ENCODE data around the gene VAMP4.
"Not testable (repeated sequence)": the region's sequence is repeated elsewhere in the genome, so short reads cannot be mapped to it uniquely, and the experiment has no call there.

VAMP4 gene

DNA sequence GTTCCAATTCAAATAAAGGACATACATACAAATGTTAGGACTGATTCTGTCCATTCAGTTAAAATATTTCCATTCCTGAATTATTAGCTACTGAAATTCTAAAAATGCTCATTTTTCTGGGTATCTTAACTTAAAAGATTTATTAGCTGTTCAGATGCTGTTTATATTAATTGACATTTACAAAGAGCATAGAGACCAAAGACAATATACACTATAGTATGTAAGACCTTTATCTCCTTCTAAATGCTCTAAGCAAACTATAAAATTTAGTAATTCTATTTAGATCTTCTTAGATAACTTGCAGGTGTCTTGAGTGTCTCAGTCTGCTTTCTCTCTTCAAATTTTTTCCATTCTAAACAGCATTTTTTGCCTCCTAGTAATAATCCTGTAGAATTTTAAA is 39.3 kb downstream of the VAMP4 start:
- DNase-seq (ENCODE audit: low spot score) (no peak), FAIRE-seq (no peak)

DNA sequence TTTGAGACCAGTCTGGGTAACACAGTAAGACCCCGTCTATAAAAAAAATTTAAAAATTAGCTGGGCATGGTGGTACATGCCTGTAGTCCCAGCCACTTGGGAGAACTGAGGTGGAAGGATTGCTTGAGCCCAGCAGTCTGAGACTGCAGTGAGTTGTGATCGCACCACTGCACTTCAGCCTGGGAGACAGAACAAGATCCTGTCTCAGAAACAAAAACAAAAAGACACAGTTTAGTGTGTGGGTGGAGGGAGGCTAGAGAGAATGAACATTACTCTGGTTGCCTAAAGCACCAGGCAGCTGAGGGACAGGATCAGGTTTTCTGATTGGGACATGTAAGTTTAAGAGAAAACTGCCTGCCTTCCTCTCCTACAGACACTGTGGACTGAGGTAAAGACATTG is 42.3 kb downstream of the VAMP4 start:
- no peak for FAIRE-seq
- DNase-seq (ENCODE audit: low spot score): no peak

DNA sequence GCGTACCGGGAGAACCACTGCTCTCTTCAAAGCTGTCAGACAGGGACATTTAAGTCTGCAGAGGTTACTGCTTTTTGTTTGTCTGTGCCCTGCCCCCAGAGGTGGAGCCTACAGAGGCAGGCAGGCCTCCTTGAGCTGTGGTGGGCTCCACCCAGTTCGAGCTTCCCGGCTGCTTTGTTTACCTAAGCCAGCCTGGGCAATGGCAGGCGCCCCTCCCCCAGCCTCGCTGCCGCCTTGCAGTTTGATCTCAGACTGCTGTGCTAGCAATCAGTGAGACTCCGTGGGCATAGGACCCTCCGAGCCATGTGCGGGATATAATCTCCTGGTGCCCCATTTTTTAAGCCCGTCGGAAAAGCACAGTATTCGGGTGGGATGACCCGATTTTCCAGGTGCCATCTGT is 46.1 kb downstream of the VAMP4 start:
- FAIRE-seq; DNase-seq (ENCODE audit: low spot score): not testable (repeated sequence)

DNA sequence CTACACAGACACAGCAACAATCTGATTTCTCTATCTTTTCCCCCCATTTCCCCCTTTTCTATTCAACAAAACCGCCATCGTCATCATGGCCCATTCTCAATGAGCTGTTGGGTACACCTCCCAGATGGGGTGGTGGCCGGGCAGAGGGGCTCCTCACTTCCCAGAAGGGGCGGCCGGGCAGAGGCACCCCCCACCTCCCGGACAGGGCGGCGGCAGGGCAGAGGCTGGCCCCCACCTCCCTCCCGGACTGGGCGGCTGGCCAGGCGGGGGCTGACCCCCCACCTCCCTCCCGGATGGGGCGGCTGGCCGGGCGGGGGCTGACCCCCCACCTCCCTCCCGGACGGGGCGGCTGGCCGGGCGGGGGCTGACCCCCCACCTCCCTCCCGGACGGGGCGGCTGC is 48.3 kb downstream of the VAMP4 start:
- FAIRE-seq; DNase-seq (ENCODE audit: low spot score): not testable (repeated sequence)

DNA sequence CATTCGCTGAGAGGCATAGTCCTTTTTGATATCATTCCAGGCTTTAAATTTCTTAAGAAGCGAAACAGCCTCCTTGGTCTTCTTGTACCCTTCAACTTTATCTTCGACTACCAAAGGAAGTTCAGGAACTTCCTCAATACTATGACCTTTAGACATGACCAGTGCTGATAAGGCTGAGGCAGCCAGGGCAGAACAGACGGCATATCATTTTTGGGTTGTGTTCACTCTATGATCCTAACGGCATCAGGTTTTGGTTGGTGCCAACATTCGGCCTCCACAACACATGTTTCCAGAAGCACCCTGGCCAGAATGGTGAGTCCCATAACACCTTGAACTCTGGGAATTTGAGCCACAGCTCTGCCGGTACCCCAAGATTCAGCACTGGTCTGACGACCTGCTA is 58.0 kb downstream of the VAMP4 start:
- no peak for DNase-seq (ENCODE audit: low spot score)
- FAIRE-seq: no peak

DNA sequence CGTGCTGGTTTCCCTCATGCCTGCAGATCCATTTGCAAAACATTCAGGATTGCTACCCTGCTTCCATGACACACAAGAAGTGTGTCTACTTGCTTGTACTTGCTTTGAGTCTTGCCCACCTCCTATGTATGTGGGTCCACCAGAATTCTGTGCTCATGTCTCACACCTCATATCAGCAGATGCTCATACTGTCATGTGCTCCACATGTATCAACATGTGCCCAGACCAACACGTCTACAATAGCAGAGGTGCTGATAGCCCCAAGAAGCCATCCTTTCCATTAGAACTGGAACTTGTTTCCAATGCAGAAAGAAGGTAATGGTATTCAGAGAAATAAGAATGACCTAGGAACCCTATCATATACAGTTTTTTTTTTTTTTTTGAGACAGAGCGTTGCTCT is 61.5 kb downstream of the VAMP4 start:
- DNase-seq (ENCODE audit: low spot score) (no peak), FAIRE-seq (no peak)

DNA sequence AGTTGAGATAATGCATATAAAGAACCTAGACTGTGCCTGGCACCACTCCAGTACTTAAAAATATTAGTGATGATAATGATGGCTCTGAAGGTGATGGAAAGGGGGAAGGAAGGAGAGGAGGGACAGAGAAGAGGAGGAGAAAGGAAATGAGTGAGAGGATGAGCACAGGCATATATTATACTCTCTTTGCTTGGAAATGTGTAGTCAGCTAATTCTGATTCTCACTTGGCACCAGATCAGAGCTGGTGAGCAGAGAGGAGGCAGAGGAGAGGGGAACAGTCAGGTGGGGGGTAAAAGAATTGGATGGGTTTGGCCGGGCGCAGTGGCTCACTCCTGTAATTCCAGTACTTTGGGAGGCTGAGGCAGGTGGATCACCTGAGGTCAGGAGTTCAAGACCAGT is 65.0 kb downstream of the VAMP4 start:
- FAIRE-seq (no peak), DNase-seq (ENCODE audit: low spot score) (no peak)

DNA sequence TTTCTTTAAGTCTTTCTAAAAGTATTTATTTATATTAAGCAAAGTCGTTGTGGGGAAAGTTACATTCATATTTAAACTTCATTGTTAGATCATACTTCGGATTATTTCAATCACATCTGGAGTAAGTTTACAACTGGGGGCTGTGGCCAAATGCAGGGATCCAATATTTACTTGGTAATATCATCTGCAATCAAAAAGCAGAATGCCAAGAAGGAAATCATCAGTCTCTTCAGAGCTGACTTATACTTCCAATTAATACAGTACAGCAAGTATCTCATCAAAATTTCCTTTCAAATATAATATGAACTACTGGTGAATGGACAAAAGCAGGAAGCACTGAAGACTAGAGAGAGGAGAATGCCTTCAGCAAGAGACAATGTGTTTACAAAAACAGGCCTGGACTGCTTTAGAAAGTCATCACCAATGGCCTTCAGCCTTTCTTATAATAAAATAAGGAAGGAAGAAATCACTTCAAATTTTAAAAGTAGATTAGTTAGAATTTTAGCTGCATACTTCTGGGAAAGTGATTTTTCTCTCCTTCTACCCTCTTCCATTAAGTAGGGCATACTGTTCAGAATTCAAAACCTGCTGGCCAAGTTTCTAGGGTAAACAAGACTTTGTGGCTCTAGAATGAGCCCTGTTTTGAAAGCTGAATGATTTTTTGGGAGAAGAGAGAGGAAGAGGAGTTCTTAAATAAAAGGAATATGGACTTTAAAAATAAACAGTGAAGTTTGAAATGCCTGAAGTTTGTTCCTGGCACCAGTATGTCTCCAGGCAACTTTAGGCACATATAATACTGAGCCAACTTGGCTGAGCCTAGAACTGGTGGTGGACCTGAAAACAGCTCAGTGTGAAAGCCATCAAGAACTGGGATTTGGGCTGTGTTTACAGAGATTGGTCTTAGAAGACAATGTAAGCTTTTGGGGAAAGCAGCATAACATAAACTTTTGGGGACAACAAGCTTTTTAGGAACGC is 67.1 kb downstream of the VAMP4 start:
- DNase-seq (ENCODE audit: low spot score) (no peak), FAIRE-seq (no peak)

DNA sequence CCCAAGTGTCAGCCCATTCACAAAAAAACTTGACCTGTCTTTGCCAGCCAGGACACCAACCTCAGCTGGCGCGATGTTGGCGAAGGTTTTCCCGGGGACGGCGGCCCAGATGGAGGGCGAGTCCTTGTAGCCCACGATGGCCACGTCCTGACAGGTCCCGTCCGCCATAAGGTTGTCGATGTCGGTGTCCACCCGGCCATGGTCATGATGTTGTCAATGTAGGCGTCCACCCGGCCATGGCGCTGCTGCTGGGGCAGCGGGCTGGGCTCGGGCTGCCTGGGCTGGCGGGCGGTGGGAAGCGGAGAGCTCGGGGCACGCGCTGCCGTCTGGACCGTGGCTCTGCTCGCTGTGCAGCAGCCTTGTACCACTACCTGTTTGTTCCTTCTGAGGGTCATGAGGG is 71.1 kb downstream of the VAMP4 start:
- peak; percentile 48 for FAIRE-seq

DNA sequence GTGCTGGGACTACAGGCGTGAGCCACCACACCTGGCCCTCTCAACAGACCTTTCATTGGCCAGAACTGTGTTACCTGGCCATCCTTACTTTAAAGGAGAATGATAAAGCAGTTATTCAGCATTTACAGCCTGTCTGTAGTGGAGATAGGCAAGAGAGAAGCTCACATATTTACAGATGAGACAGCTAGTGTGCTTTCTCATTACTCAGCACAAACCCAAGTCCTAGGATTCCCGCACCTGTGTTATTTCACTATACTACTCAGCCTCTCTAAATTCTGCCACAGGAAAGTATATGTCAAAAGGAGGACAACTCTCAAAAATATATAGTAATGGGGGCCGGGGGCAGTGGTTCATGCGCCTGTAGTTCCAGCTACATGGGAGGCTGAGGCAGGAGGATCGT is 73.5 kb downstream of the VAMP4 start:
- no peak for FAIRE-seq
- no peak for DNase-seq (ENCODE audit: low spot score)

More for the DNA sequence above, 71.1 kb downstream of the VAMP4 start:
- no peak for DNase-seq (ENCODE audit: low spot score)

DNA sequence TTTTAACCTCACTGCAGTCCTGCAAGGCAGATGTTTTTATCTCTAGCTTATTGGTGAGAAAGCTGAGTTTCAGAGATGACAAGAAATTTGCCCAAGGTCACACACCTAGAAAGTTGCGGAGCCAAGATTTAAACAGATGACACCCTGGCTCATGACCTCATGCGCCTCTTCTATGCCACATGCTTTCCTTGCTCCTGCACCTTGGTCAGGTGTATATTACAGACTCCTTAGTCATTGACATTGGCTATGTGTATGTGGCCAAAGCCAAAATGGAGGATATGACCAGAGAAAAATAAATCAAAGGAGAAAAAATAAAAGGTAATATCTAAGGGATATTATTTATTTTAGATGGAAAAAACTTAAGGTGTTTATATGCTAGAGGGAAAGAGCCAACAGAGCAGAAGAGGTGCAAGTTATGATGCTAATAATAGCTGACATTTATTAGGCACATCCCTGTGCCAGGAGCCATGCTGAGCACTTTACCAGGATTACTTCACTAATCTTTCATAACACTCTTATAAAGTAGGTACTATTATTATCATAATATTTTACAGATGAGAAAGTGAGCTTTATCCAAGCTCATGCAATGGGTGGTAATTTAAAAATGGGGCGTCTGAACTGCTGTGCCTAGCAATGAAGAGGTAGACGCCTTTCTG is 75.6 kb downstream of the VAMP4 start:
- no peak for DNase-seq (ENCODE audit: low spot score)
- FAIRE-seq: no peak

DNA sequence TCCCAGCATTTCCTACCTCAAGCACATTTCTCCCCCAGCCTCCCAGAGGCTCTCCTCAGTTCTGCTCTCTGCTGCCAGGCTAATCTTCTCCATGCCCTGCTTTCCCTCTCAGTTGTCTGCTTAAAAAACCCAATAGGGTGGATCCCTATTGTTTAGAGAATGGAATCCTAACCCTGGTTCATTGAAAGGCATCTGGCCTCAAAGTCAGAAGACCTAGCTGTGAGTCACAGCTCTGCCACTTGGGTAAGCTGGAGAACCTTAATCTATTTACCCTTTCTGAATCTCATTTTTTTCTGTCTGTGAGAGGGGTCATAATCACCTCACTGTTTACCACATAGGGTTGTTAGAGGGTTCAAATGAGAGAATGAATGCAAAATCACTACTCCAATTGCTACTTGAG is 76.9 kb downstream of the VAMP4 start:
- DNase-seq (ENCODE audit: low spot score): no peak
- no peak for FAIRE-seq

DNA sequence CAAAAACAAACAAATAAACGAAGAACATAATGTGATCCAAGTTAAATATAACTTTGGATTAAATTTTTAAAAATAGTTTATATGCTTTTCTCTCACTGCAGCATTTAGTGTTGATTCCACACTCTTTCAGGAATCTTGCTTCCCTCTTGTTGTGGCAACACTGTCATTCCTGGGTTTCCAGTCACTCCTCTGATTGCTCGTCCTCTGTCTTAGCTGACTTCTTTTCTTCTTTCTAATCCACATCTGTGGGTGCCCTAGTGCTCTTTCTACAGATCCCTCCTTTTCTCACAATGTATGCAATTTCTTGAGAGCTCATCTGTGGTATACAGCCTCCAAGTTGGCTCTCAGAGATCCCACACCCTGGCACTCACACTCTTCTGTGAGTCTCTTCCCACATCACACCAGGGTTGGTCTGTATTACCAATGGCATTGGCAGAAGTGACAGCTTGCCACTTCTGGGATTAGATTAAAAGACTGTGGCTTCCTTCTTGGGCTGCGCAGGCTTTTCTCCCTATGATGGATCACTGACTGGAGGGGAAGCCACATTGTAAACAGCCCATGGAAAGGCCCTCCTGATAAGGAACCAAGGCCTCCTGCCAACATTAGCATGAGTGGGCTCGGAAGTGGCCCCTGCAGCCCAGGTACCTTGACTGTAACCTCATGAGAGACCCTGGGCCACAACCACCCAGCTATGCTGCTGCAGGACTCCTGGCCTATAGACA is 77.8 kb downstream of the VAMP4 start:
- FAIRE-seq (no peak), DNase-seq (ENCODE audit: low spot score) (no peak)

DNA sequence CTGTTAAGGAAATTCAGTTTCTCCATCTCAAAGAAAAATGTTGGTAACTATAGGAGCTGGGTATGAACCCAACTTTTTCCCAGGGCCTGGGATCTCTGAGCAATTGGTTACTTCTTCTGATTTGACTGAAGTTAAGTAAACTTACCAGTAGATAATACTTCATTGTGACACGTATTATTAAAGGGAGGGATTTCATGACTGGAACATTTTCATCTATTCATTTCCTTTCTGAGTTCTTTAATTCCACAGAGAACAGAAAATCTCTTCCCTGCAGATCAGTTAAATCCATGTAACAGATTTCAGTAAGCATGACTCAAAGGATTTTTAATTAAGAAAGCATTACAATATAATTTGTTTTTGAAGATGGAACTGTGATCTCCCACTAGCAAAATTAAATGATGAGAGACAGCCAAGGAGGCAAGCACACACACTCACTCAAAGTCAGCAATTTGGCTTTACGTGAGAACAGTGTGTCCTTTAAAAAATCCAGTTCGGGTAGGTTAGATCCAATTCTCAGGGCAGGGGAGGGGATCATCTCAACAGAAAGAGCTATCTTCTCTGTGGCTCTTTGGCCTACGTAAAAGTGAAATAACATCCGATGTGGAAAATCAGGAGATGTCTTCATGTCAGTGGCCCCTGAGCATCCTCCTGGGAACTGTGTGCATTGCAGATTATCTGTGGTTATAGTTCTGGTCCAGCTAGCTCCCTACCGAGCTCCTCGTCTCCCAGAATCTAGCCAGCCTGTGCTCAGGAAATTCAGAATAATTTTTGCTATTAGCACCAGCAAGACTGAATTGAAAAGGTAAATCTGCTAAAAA is 78.6 kb downstream of the VAMP4 start:
- DNase-seq (ENCODE audit: low spot score) (no peak), FAIRE-seq (no peak)

DNA sequence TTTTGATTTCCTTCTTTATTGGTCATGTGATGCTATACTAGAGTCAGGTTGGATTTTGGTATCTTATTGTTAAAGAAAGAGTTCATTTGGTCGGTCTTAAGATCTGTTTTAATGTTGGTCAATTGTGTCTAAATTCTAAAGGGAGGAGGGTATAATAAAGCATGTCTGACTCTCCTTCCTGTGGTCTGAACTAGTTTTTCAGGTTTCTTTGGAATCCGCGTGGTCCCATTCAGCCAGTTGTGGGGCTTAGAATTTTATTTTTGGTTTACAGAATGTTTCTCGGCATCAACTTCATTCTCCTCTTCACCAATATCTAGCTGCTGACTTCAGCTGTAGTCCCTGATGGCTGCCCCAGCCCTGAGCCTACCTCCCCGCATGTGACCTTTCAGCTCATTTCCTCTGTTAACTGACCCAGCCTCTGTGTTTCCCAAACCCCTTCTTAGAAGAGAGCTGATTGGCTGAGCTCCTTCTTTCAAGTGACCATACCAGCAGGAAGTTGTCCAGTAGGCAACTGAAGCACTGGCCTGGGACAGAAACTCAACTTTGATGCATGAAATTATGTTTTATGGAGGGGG is 80.7 kb downstream of the VAMP4 start:
- no peak for FAIRE-seq
- no peak for DNase-seq (ENCODE audit: low spot score)

DNA sequence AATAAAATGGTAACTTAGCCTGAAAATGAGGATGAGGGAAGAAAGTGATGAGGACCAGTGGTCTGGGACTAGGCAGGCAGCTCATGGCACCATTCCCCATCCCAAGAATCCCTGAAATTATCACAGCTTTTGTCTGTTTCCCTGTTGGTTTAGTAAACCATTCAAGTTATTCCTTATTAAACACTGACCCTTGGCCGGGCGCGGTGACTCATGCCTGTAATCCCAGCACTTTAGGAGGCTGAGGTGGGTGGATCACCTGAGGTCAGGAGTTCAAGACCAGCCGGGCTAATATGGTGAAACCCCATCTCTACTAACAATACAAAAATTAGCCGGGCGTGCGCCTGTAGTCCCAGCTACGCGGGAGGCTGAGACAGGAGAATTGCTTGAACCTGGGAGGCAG is 85.7 kb downstream of the VAMP4 start:
- not testable (repeated sequence) for FAIRE-seq; DNase-seq (ENCODE audit: low spot score)

DNA sequence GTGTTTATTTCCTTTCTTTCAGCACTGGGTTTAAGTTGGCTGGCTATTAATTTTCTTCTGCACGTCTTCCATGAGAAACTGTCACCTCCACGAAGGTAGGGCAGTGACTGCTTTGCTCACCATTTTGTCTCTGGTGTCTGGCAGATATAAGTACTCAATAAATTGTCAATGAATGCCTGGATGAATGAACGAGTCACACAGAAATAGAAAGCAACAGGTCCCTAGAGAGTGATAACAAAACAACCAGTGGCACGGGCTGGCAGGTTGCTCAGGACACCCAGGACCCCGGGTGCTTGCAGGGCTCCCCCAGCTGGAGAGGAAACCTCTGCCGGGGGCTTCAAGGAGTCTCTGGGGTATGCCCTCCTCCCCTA is 86.1 kb downstream of the VAMP4 start:
- FAIRE-seq (no peak), DNase-seq (ENCODE audit: low spot score) (no peak)

DNA sequence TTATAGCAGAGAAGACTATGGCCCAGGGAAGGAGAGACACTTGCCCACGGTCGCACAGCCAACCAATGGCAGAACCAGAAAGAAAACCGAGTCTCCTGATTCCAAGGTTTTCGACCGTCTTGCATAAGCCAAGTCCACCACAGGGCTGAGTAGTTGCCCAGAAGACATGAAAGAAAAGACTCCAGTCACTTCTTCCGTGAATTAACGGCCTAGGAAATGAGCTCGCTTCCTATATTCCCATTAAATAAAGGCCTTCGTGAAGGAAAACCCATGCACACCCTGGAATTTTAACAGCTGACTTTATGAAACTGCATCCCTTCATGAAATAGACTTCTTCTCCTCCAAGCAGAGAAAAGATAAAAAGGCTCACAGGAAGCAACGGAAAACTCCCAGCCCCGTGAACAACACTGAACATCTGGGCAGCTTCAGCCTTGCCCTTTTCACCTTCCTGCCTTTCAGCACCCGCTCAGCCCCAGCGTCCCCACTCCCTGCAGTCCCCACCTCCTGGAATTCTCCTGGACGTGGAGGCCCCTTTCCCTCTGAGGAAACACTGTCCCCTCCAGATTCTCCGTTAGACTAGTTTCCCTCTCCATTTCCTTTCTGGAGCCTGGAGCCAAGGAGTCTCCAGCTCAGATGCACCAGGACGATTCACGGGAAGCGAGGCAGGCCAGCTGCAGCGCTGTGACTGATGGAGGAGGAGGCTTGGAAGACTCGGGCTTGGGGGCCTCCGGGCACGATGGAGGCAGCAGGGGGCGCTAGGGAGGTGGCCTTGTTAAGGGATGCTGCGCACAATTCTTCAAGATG is 86.7 kb downstream of the VAMP4 start:
- no peak for FAIRE-seq
- DNase-seq (ENCODE audit: low spot score): no peak

DNA sequence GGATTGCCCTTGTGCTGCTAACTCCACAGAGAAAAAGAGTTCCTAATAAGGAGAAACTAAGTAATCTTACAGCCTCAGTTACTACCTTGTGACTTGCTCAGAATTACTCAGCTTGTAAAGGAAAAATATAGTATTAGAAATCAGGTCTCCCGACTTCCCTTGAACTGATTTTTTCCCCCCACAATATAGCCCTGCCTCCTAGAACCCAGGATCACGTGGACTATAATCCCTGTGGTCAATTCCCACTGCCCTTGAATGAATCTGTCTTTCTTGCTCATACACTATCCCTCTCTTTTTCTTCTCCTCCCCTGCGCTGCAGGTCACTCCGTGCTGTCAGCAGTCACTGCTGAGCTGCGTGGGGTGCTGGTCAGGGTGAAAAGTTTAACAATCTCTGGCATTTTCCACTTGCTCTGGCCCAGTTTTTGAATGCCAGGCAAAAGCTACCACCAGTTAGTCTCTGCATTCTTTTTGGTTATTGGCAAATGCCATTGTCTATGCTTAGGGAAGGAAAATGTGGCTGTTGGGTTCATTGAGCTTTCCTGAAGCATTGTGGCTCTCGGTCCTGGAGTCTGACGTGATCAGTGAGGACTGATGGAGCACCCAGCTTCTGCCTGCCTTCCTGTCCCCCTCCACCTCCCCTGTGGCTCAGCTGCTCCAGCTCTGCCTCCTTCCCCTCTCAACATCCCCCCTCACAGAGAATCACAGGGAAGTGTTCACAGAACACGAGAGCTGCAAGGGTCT is 87.5 kb downstream of the VAMP4 start:
- FAIRE-seq: peak; percentile 52
- DNase-seq (ENCODE audit: low spot score): no peak
